ENCODE measurements around the gene DRAM1.
"Not testable (repeated sequence)": the region's sequence is repeated elsewhere in the genome, so short reads cannot be mapped to it uniquely, and the experiment has no call there.

DRAM1 gene

GRCh38 chr12:101902641-101903040 lies 25.3 kb downstream of the DRAM1 start:
- DNase-seq = no peak

GRCh38 chr12:101906226-101906625 lies 28.8 kb downstream of the DRAM1 start:
- DNase-seq = no peak

GRCh38 chr12:101908395-101908794 lies 31.0 kb downstream of the DRAM1 start:
- no peak for DNase-seq

DNA sequence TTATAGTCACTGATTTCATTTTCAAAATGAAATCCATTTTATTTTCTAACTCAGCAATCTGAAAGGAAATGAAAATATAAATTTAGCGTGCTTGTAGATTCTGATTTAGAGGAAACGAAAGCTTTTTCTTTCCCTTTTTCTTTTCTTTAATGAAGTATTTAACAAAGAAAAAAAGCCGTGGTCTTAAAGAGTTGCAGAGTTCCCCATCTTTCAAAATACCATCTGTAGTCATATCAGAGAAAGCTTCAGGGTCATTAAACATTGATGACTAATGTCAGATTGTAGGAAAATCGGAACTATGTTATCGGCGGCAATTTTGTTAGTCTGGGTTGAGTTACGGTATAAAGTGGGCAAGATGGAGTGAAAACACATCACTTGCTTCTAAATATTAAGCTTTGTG lies 32.3 kb downstream of the DRAM1 start:
- no peak for DNase-seq

DNA sequence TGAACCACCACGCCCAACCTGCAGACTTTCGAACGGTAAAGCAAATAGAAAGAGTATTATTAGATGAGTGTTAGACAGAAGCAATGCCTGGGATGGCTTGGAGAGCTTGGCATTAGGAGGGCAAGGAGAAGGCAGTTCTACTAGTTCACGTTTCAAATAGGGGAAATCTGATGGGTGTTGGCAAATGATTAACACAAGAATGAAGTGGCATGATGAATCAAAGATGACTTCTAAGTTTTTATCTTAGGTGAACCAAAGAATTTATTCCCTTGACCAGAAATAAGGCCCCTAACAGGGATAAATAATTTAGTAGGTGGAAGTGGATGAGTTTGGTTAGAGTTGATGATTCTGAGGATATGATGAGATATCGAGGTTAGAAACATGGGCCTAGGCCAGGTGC lies 38.5 kb downstream of the DRAM1 start:
- no peak for DNase-seq

GRCh38 chr12:101918805-101919204 lies 41.4 kb downstream of the DRAM1 start:
- not testable (repeated sequence) for DNase-seq

GRCh38 chr12:101919447-101919846 lies 42.1 kb downstream of the DRAM1 start:
- no peak for DNase-seq

DNA sequence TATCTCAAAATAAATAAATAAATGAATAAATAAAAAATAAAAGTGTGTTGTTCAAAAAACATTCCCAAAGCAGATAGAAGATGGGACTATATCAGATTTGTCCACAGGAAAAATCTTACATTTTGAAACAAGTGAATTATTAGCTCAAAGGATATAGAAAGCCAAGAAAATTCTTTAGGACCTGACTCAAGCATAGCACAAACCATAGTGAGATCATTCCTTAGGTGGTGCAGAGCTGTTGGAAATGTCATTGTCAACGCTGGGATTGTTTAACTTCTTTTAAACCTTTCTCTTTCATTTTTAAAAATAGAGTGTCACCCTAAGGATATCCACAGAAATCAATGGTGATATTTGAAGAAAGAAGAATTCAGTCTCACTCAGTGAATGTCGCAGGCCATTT lies 43.5 kb downstream of the DRAM1 start:
- no peak for DNase-seq

GRCh38 chr12:101923045-101923718 lies 45.8 kb downstream of the DRAM1 start:
- DNase-seq = no peak

- no peak for DNase-seq
Measured at GRCh38 chr12:101924618-101925017, 47.2 kb downstream of the DRAM1 start.

DNA sequence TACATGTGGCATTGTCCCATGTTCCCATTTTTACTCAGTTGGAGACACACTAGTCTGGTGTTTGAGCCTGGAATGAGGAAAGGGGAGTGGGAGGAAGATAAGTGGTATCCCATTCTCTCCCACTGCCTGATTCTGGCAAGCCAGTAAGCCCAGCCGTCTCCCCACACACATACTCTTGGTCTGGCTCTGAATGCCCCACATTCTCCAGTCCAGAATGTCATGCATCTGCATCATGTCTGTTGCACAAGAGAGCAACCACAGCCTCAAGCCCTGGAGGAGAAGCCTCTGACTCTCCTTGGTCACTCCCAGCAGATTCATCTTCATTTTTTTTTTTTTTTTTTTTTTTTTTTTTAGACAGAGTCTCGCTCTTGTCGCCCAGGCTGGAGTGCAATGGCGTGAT lies 48.0 kb downstream of the DRAM1 start:
- peak in 1 of 56 donors; percentile 32 for DNase-seq

GRCh38 chr12:101925935-101926334 lies 48.6 kb downstream of the DRAM1 start:
- DNase-seq = no peak

DNA sequence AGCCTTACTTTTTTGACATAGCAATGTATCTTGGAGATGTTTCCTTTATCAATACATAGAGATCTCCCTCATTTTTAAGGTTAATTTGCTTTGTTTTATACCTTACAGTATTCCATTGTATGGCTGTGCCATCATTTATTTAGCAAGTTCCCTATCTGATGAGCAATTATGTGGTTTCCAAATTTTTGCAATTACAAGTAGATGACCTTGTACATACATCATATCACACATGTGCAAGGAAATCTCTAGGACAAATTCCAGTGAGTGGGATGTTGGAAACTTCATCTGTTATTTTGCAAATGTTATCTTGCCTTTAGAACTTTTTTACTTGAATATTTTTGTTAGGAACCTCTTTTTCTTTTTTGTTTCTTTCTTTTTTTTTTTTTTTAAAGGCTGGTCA lies 49.7 kb downstream of the DRAM1 start:
- no peak for DNase-seq

GRCh38 chr12:101927999-101928398 lies 50.6 kb downstream of the DRAM1 start:
- DNase-seq = no peak

DNA sequence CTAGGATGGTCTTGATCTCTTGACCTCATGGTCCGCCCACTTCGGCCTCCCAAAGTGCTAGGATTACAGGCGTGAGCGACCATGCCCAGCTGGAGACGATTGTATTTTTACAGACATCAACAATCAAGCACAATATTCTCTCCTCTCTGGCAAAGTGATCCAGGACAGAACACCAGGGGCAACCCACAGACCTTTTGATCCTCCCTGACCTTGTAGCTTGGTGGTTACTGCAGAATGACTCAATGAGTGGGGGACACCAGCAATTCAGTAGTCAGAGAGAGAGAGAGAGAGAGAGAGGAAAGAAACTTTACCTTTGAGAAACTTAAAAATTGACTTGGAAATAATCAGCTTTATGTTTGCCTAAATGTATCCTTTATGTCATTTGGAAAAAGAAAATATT lies 51.2 kb downstream of the DRAM1 start:
- DNase-seq = no peak

DNA sequence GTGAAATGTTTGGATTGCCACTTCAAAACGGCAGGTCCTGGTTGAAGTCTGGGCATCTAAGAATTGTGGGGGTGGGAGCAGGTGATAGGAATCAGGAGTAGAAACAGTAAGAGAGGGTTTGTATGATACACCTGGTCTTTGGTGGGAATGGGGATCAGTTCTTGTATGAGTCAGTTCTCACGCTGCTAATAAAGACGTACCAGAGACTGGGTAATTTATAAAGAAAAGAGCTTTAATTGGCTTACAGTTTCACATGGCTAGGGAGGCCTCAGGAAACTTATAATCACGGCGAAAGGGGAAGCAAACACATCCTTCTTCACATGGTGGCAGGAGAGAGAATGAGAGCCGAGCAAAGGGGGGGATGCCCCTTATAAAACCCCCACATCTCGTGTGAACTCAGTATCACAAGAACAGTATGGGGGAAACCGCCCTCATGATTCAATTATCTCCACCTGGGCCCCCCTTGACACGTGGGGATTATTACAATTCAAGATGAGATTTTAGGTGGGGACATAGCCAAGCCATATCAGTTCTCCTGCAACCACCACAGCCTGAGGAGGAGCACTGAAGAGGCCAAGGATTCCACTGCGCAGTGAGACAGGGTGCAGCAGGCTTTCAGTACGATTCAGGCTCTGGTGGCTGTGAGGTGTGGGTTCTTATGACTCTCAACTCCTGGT lies 52.1 kb downstream of the DRAM1 start:
- no peak for DNase-seq

GRCh38 chr12:101931498-101932326 lies 54.3 kb downstream of the DRAM1 start:
- DNase-seq = no peak

GRCh38 chr12:101933866-101934514 lies 56.6 kb downstream of the DRAM1 start:
- no peak for DNase-seq

DNA sequence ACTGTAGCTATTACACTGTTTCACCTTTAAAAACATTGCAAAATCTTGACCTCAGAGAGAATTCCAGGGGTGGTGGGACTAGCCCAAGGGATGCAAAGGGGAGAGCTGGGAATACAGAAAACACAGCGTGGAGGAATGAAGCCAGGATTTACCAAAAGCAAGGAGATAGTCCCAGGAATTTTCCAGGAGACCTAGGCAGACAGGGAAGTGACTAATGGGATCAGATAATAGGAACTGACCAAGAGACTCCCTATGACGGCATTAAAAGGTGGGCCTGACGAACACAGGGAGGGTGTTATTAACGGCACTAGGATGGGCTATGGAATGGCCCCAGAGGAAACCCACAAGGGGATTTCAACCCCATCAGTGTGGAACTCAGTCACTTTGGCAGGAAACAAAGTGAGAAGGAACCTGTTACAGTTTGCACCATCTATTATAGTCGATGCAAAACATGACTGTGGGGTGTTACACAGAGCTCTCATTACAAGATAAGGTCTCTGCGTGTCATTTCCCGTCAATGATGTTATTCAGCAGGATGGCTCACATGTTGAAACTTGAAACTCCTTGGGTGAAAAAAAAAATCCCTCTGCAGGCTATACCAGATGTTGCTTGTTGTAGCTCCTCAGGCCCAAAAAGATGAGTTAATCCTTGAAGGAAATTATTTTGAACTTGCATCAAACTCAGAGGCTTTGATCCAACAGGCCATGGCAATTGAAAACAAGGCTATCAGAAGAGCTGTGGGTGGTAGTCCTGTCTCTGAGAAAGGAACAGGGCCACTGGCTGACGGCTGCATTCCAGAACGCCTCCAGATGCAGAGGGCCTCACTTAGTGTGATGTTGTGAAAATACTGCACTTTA lies 58.7 kb downstream of the DRAM1 start:
- no peak for DNase-seq

DNA sequence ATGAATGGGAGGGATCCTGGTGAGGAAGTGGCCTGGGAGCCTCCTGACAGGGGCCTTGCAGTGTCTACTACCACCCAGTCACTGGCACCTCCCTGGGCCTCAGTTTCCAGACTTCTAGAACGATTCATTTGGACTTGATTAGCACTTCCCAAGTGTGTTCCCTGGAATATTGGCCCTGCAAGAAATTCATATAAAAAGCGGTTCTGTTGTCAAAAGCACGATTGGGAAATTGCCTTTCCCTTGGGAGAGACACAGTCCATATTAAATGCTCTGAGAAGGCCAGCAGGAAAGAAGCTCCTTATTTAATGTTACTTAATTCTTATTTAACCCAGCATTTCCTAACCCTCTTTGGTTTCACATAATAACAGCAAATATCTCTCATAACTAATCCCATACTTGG lies 61.9 kb downstream of the DRAM1 start:
- DNase-seq = no peak

GRCh38 chr12:101939856-101940265 lies 62.5 kb downstream of the DRAM1 start:
- DNase-seq = peak in 28 of 56 donors; percentile 1 to 63 (median 11)

Data from amygdala (tissue), 56 donors.